GM19438 (cell line): ENCODE data around the gene ZSCAN5A.
"Not testable (repeated sequence)": the region's sequence is repeated elsewhere in the genome, so short reads cannot be mapped to it uniquely, and the experiment has no call there.

Experiments
- ATAC-seq: cut with Tn5 transposase; IDR thresholded peaks from one replicate; pipeline ENCODE4 v1.9.1; 2021; ENCODE audit warnings: low read depth; ENCODE audit not compliant: unreplicated experiment

ZSCAN5A gene, protein sequence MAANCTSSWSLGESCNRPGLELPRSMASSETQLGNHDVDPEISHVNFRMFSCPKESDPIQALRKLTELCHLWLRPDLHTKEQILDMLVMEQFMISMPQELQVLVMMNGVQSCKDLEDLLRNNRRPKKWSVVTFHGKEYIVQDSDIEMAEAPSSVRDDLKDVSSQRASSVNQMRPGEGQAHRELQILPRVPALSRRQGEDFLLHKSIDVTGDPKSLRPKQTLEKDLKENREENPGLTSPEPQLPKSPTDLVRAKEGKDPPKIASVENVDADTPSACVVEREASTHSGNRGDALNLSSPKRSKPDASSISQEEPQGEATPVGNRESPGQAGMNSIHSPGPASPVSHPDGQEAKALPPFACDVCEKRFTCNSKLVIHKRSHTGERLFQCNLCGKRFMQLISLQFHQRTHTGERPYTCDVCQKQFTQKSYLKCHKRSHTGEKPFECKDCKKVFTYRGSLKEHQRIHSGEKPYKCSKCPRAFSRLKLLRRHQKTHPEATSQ

DNA sequence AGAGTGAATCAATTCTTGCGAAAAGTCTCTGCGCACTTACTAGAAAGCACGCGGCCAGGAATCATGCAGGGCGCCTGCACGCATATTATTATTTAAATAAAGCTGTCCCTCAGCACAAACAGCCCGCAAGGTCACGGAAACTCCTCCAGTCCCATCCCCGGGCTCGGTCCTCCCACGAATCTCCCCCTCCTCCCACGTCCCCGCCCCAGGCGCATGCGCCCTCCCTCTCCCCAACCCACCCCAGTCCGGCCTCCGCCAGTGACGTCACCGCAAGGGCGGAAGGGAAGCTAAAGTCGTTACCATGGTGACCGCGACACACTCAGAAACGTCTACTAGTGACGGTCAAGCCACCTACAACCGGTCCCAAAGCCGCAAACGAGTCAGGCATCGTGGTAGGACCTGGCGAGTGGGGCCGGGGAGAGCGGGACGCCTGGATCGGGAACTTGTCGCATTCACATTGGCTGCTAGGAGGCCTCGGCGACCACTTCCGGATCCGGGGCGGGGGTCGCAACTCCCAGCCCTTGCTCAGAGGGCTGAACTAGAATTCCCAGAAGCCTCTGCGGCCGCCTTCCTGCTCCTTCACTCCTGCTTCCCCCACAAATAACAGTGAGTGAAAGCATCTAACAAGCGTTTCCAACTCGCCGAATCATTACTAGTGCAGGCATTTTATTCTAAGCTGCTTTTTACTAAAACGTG is at the start of gene ZSCAN5A:
TSS of gene ZSCAN5A (minus strand) at position 459 of the 696 bp plus-strand sequence. CDS start 89,793 bp downstream, outside the sequence.
- peak; percentile 77 for ATAC-seq

DNA sequence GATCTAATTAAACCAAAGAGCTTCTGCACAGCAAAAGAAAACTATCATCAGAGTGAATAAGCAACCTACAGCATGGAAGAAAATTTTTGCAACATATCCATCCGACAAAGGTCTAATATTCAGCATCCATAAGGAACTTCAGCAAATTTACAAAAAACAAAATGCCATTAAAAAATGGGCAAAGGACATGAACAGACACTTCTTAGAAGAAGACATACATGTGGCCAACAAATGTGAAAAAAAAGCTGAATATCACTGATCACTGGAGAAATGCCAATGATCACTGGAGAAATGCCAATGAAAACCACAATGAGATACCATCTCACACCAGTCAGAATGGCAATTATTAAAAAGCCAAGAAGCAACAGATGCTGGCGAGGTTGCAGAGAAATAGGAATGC is 46.2 kb upstream of the ZSCAN5A start:
- no peak for ATAC-seq

DNA sequence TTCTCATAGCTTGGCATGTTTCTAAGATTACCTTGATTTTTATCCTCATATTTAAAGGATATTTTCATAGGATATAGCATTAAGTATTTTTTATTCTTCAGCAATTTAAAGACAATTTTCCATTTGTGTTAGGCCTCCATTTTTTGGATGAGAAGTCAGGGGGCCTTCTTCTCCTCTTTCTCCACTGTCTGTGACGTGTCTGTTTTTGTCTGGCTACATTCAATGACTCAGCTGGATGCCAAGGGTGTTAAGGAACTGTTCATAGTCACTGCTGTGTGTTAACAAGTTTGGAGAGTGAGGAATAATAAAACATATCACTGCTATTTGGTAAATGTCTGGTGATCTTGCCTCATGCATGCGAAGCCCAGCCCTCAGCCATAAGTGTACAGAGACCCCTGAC is 42.3 kb upstream of the ZSCAN5A start:
- ATAC-seq: no peak

DNA sequence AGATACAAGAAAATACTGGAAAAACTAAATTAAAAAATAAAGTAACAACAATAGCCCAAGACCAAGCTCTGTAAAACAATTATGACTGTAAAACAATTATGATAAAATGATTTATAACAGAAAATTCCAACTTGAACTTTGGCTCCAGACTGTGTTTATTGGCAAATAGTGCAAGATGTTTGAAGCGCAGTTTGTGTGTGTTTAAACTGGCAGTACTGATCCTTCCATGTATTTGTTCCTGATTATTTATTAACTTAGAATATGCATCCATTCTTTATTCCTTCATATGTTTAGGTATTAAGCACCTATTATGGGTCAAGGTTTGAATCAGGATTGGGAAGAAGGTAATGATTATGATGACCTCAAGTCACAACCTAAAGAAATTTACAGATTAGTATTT is 40.9 kb upstream of the ZSCAN5A start:
- no peak for ATAC-seq

DNA sequence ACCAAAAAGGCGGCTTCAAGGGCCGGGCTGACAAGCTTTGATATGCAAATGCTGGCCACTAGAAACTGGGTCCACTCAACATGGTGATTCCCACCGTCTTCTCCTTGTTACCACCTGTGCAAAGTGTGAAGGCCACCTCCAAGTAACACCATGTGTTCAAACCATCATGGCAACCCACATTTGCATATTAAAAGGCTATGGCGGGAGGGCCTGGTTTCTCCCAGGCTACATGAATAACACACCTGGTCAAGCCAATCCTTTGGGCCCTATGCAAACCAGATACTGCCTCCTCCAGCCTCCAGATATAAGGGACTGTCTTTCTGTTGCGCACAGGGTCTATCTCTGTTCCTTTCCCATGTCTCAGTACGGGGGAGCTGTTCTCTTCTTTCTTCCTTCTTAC is 36.6 kb upstream of the ZSCAN5A start:
- no peak for ATAC-seq

DNA sequence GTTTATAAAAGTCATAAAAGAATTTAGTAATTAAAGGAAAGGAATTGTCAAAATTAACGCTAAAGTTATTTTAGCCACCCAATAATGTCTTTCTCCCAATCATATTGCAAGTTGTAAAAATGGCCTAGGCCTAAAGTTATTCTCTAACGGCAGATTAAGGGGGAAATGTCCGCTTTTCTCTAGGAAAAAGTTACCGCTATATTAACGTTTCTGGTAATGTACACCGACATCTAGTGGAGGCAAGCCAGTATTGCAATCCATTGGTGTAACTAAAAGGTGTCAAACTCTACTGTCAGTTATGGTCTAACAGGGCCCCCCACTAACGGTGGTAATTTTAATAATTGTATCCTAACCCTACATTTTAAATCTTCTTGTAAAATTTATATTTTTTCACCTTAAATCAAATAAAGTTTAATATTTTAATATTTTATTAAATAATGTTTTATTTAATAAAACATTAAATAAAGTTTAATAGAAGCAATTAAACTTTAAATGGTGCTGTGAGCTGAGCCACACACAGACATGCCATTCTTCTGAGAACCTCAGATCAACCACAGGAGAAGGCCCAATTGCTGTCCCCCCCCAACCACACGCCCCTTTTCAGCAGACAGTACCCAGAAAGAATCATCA is 35.9 kb upstream of the ZSCAN5A start:
- no peak for ATAC-seq

DNA sequence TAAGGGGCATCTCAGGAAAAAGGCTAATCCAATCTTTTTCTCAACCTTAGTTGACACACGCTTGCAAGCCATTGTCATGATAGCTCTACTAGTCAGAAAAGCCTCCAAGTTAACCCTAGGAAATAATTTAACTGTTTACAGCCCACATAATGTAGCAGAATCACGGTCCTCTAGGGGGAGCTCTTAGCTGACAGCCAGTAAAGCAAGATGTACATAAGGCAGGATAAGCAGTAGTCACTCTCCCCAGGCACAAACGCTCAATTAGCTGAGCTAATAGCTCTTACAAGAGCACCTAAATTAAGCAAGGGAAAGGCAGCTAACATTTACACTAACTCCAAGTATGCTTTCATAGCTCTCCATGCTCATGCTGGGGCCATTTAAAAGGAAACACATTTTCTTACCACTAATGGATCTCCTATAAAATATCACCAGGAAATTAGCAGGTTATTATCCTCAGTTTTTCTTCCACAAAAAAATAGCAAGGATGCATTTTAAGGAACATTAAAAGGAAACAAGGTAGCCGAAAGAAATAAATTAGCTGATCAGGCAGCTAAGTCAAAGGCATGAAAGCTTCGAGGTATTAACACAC is 33.7 kb upstream of the ZSCAN5A start:
- no peak for ATAC-seq

DNA sequence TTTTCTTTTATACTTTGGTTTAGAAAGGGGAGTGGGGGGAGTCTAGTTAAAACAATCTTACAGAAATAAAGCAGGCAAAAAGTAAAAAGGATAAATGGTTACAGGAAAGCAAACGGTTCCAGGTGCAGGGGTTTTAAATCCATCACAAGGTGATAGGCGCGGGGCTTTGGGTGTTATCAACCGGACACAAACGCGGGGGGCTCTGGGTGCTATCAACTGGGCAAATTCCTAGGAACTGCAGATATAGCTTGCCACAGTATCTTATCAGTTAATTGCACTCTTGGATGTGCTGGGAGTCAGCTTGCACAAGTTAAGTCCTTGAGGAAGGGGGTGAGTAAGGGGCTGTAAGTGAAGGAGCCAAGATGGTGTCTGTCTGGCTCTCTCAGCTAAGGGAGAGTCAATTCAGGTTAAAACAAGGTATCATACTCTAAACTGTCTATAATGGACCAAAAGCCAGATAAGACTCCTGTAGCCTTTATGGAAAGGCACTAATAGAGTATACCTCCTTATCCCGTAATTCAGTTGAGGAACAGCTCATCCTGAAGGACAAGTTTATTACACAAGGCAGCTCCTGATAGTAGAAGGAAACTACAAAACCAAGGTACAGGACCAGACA is 32.6 kb upstream of the ZSCAN5A start:
- no peak for ATAC-seq

DNA sequence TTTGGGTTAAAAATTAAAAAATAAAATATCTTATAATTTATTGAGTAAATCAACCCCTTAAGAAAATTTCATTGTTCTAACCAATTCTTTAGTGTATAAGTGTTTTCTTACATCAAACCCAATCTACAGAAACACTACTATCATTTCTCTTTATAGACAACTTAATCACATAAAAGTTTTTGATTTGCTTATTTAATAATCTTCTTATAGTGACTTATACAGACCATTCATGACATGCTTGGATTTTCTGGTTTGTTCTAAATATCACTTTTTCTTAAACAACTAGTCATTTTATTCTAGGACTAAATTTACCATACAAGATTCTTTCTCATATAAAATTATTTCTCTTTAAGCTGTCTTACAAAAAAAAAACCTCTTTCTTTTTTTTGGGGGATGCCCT is 27.3 kb upstream of the ZSCAN5A start:
- no peak for ATAC-seq

DNA sequence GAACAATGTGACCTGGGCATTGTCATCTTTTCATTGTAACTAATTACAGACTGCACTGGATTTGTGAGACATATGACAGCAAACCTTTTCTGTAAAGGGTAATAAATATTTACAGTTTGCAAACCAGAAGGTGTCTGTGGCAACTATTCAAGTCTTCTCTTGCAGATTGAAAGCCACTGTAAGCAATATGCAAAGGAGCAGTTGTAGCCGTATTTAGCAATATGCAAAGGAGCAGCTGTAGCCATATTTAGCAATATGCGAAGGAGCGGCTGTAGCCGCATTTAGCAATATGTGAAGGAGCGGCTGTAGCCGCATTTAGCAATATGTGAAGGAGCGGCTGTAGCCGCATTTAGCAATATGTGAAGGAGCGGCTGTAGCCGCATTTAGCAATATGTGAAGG is 24.4 kb upstream of the ZSCAN5A start:
- not testable (repeated sequence) for ATAC-seq

DNA sequence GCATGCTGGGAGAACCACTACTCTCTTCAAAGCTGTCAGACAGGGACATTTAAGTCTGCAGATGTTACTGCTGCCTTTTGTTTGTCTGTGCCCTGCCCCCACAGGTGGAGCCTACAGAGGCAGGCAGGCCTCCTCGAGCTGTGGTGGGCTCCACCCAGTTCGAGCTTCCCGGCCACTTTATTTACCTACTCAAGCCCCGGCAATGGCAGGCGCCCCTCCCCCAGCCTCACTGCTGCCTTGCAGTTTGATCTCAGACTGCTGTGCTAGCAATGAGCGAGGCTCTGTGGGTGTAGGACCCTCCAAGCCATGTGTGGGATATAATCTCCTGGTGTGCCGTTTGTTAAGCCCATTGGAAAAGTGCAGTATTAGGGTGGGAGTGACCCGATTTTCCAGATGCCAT is 22.4 kb upstream of the ZSCAN5A start:
- not testable (repeated sequence) for ATAC-seq

DNA sequence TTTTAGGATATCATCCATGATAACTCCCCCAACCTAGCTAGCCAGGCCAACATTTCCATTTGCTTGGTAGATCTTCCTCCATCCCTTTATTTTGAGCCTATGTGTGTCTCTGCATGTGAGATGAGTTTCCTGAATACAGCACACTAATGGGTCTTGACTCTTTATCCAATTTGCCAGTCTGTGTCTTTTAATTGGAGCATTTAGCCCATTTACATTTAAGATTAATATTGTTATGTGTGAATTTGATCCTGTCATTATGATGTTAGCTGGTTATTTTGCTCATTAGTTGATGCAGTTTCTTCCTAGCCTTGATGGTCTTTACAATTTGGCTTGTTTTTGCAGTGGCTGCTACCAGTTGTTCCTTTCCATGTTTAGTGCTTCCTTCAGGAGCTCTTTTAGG is 20.7 kb upstream of the ZSCAN5A start:
- ATAC-seq: not testable (repeated sequence)

DNA sequence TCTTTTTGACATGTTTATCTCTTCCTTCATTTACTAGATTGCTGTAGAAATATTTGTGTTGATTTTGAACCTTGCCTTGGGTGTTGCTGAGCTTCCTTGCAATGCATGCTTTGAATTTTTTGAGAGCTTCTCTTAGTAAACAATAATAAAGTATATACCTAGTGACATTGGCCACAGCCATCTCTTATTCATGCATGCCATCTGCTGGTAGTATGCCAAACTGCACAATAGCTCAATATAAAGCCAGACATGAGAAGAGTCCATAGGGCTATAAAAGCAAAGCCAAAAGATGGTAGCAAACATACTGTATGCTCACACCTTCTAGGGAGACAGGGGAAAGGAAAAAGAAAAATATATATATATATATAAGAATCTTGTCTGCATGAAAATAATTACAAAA is 18.9 kb upstream of the ZSCAN5A start:
- ATAC-seq: no peak

DNA sequence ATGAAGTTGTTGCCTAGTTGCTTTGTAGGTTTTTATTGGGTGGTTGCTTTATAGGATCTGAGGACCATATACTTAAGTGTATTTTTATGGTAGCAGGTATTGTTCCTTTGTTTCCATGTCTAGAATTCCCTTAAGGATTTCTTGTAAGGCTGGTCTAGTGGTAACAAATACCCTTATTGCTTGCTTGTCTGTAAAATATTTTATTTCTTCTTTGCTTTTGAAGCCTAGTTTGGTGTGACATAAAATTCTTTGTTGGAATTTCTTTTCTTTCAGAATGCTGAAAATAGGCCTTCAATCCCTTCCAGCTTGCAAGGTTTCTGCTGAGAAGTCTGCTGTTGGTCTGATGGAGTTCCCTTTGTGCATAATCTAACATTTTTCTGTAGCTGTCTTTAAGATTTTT is 18.1 kb upstream of the ZSCAN5A start:
- no peak for ATAC-seq

DNA sequence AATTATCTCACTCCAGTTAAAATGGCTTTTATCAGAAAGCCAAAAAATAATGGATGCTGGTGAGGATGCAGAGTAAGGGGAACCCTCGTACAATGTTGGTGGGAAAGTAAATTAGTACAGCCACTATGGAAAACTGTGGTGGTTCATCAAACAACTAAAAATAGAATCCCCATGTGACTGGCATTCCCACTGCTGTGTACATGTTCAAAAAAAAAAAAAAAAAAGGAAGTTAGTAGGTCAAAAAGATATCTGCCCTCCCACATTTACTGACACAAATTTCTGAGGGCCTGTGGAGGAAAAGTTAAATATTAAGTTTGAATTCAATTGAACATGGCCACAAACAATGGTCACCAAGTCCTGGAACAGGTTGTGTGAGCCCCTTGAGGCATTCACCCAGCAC is 9.8 kb upstream of the ZSCAN5A start:
- no peak for ATAC-seq

DNA sequence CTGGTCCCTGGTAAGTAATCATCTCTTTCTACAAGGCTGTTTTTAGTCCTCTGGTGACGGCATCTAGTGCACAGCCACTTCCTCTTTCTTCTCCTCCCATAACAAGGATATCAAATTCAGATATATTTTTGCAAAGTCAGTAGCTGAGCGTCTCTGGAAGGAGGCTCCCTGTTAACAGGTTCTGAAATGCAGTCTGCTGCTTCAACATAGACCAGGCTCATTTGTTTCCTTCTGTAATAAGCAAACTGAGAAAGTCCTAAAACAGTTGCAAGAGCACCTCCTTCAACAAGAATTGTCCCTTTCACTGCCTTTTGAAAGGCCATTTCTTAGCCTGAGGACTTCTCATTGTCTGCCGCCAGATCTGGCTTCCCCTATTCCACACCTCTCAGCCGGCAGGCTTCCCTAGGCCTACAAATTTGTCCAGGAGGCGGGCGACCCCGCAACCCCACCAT is 7.4 kb upstream of the ZSCAN5A start:
- no peak for ATAC-seq

DNA sequence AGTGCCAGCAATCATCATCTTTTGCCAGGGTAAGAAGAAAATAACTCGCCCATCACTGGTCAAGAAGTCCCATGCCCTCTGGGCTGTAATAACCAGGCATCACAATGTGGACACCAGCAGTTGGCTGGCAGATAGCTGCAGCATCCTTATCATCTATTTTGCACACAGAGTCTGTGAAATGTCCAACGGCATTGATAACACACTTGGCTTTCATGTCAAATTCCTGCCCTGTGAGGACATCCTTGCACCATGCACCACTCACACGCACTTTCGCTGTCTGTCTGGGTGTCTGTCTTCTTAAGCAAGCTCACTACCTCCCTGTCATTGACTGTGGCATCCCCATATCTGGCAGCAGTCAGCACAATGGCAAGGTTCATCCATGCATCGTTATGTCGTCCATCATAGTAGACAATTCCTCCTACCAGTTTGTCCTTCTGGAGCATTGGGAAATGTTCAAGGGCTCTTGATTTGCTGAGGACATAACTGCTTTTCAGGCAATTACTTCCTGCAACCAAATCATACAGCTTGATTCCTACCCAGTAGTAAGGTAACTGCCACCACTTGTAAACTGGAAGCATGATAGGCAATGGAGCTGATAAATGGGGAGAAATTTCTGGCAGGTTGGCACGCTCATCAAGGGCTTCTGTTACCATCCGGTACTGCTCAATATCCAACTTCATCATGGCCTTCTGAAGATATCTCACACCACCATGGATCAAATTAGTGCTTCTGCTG is 6.8 kb upstream of the ZSCAN5A start:
- ATAC-seq: no peak

DNA sequence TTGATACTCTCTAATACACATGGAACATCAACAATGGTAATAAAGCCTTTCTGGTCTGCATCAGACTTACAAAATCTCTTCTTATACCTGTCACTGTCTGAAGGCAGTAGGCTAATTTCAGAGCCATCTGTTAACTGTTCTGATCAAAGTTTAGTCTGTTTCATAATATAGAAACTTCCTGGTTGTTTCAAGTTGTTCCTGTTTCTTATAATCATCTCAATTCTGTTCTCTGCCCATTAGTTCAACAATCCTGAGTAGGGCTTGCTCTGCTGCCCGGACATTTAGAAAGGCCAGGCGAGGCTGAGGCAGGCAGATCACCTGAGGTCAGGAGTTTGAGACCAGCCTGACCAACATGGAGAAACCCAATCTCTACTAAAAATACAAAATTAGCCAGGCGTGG is 5.4 kb upstream of the ZSCAN5A start:
- no peak for ATAC-seq

DNA sequence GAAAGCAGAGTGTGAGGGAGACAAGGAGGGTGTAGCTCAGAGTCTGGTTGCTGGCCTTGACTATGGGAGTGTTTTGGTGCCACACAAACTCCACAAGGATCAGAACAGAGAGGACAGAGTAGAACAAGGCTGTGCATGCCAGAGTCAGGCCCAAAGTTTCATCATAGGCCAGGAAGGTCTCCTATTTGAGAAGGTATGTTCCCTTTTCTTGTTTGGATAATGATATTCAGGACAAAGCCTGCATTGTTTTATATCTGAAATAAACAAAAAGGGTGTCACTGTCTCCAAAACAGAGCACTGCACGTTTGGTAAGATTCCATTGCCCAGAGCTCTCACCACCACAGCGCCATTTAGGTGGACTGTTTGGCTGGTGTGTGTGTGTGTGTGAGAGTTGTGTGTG is 3.1 kb upstream of the ZSCAN5A start:
- no peak for ATAC-seq

DNA sequence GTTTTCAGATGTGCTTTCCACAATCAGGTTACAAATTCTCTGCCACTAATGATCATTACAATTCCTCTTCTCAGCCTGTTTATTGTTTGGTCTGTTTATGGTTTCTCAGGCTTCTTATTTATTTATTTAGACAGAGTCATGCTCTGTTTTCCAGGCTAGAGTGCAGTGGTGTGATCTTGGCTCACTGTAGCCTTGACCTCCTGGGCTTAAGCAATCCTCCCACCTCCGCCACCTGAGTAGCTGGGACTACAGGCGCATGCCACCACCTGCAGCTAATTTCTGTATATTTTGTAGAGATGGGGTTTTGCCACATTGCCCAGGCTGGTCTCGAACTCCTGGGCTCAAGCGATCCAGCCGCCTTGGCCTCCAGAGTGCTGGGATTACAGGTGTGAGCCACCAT is 2.1 kb upstream of the ZSCAN5A start:
- ATAC-seq: no peak
